GM18505 (cell line): Measurements from ENCODE around the gene RERE.
"Not testable (repeated sequence)": the region's sequence is repeated elsewhere in the genome, so short reads cannot be mapped to it uniquely, and the experiment has no call there.

ENCODE experiments used
- ATAC-seq: cut with Tn5 transposase; IDR thresholded peaks from one replicate; pipeline ENCODE4 v1.9.1; 2021; ENCODE audit not compliant: unreplicated experiment
- POLR2A ChIP-seq: IDR thresholded peaks from 4 replicates; pipeline ENCODE4 v1.6.1; 2011; ENCODE audit warnings: borderline replicate concordance; ENCODE audit not compliant: insufficient read depth, insufficient read length; ENCODE audit errors: extremely low read depth

Gene RERE

GRCh38 chr1:8702472-8702849, 115.0 kb downstream of the RERE start:
- no peak for TF ChIP-seq POLR2A
- ATAC-seq: no peak

GRCh38 chr1:8701794-8702471, 115.5 kb downstream of the RERE start:
- no peak for ATAC-seq

GRCh38 chr1:8699679-8700078, 117.8 kb downstream of the RERE start:
- no peak for TF ChIP-seq POLR2A
- no peak for ATAC-seq

More at GRCh38 chr1:8701794-8702471, 115.5 kb downstream of the RERE start:
- TF ChIP-seq POLR2A: no peak

- no peak for TF ChIP-seq POLR2A
- ATAC-seq: no peak
Measured at GRCh38 chr1:8698937-8699447, 118.4 kb downstream of the RERE start.

GRCh38 chr1:8698012-8698630, 119.3 kb downstream of the RERE start:
- no peak for ATAC-seq
- no peak for TF ChIP-seq POLR2A

GRCh38 chr1:8695442-8695841, 122.0 kb downstream of the RERE start:
- ATAC-seq: not testable (repeated sequence)

- no peak for TF ChIP-seq POLR2A
- no peak for ATAC-seq
Measured at GRCh38 chr1:8693107-8693506, 124.3 kb downstream of the RERE start.

GRCh38 chr1:8691662-8692061, 125.8 kb downstream of the RERE start:
- TF ChIP-seq POLR2A: no peak

GRCh38 chr1:8690253-8690525, 127.3 kb downstream of the RERE start:
- ATAC-seq: no peak
- TF ChIP-seq POLR2A: no peak

More at GRCh38 chr1:8691662-8692061, 125.8 kb downstream of the RERE start:
- no peak for ATAC-seq

- no peak for ATAC-seq
- TF ChIP-seq POLR2A: no peak
Measured at GRCh38 chr1:8689431-8690252, 127.8 kb downstream of the RERE start.

- TF ChIP-seq POLR2A: no peak
- no peak for ATAC-seq
Measured at GRCh38 chr1:8687538-8687937, 129.9 kb downstream of the RERE start.

- ATAC-seq: no peak
- no peak for TF ChIP-seq POLR2A
Measured at GRCh38 chr1:8687039-8687438, 130.4 kb downstream of the RERE start.

- ATAC-seq: no peak
- no peak for TF ChIP-seq POLR2A
Measured at GRCh38 chr1:8685463-8685862, 132.0 kb downstream of the RERE start.

- ATAC-seq: no peak
- no peak for TF ChIP-seq POLR2A
Measured at GRCh38 chr1:8684590-8684989, 132.8 kb downstream of the RERE start.
